ENCODE measurements around the gene JMJD1C.
A peak's percentile ranks its signal among the peaks of the same experiment; 100 is the strongest.
"Not testable (repeated sequence)": the region's sequence is repeated elsewhere in the genome, so short reads cannot be mapped to it uniquely, and the experiment has no call there.

Gene JMJD1C

DNA sequence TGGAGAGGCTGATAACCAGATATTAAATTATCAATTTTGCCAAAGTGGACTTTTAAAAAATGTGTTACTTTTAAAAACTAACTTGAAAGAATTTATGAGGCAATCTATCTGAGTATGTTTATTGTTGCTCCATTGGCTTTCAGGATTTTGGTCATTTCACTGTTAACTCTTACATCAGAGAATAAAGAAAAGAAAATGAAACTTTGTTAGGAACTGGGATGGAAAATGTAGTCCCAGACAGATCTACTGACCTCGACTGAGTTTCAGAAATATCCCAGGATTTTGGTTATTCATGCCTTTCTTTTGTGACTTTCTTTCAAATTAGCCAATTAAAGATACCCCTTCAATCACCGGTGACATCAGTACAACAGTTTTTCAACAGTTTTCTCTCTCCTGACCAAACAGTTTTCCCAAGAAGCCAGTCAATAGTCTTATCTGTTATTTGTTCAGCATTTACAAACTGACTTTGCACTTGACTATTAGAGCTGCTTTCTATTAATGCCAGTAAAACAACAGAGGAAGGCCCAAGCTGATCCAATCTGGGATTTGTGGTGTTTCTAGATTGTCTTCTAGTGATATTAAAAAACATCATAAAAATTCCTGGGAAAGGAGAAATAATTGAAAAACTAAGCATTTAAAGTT, 296.8 kb downstream of the JMJD1C start:
- DNase-seq (ENCODE audit: low read depth in 3 of 3) = no peak

DNA sequence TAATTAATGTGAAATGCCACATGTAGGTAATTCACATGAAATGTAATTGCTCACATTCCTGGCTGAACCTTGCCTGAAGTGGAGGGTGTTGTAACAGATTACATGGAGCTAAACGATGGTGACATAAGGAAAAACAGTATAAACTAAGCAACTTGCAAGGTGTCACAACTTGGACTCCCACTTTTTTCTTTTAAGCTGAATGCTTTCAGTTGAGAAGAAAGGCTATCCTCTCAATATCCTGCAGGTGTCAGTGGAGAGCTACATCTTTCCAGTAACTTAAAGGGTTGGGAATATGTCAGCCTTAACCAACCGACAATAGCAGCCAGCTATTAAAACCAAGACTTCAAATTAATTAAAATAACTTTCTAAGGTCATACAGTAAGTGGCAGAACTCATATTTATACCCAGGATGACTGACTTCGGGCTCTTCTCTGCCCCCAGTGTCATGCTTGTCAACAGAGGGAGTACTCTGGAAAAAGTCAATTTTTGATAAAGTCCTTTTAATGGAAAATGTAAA, 299.0 kb downstream of the JMJD1C start:
- peak in 1 of 3 donors; percentile 30 for DNase-seq (ENCODE audit: low read depth in 3 of 3)

DNA sequence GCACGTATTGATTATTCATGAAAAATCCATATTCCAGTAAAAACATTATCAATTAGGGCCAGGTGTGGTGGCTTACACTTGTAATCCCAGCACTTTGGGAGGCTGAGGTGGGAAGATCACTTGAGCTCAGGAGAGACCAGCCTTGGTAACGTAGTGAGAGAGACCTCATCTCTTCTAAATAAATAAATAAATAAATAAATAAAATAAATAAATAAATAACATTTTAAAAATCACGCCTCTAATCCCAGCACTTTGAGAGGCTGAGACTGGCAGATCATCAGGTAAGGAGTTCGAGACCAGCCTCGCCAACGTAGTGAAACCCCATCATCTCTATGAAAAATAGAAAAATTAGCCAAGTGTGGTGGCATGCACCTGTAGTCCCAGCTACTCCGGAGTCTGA, 300.5 kb downstream of the JMJD1C start:
- no peak for DNase-seq (ENCODE audit: low read depth in 3 of 3)

DNA sequence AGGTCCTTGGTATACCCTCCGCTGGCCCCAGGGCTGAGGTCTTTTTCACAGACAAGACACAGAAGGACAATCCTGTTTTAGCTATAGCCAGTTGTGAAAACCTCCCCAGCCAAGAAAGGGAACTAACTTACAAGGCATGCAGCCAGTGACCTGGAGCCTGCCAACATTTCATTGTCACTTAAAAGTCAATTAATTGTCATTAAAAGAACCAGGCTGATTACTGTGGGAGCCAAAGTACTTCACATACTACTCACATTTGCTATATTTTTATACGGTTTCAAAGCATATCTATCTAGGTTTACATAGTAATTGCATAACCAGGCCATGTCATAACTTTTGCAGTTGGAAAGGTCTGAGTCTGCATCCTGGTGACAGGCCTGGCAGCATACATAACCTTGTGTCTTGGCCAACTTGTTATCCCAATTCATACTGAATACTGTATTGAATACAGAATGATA, 301.6 kb downstream of the JMJD1C start:
- DNase-seq (ENCODE audit: low read depth in 3 of 3) = no peak

DNA sequence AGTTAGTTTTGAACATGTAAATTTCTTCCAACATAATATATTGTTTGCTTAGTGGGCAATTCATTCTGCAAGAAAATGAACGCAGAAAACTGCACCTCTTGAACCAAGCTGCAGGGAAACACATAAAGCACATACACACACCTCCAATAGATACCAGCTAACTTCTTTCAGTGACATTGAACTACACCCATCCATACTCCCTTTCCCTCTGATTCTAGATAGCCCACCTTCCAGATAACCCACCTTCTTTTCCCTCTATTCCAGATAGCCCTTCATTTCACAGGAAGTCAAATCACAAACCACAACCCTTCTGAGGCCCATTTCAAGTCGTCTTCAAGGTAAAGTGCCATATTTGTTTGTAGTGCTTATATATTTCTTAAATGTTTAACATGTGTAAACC, 304.2 kb downstream of the JMJD1C start:
- no peak for DNase-seq (ENCODE audit: low read depth in 3 of 3)

DNA sequence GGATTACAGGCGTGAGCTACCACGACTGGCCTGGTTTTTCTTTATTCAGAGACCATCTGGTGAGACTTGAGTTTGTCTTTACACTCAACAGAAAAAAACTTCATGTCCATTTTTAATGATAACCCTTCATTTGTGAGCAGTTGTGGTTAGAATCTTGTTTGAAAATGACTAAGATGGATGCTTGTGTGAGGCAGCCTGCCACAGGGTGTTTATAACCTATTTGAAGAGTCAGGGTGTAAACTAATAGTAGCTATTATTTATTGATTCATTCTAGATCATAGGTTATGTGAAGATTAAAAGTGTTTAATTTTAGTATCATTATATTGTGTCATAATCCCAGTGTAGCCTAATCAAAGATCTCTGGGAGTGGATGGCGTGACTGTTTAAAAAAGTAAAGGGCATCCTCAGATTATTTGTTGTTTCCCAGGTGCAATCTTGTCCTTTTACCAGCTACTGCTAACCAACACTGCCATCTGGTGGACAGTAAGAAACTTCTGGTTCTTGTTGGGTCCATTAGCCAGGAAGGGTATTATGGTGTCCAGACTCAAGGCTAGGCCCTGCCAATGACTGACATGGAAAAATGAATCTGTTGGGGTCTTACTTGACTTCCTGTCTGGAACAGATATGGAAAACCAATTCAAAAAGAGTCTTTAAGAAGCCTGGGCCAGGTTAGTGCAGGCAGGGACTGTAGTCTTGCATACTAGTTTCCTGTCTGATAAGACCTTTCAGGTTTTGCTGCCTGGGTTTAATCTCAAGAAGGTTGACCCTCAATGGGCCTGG, 307.7 kb downstream of the JMJD1C start:
- peak in 2 of 3 donors; percentile 9 to 40 for DNase-seq (ENCODE audit: low read depth in 3 of 3)

DNA sequence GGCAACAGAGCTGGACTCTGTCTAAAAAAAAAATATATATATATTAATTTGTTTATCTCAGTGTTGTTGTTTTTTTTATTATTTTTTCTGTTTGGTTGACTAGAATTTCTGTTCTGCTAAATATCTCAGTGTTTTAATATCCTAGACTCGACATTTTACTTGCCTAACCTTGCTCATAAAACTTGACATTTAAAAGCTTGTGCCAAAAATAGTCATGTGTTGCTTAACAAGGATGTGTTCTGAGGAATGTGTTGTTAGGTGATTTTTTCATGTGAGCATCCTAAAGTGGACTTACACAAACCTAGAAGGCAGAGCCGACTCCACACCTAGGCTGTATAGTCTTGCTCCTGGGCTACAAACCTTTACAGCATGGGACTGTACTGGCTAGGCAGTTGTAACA, 309.5 kb downstream of the JMJD1C start:
- DNase-seq (ENCODE audit: low read depth in 3 of 3) = no peak

DNA sequence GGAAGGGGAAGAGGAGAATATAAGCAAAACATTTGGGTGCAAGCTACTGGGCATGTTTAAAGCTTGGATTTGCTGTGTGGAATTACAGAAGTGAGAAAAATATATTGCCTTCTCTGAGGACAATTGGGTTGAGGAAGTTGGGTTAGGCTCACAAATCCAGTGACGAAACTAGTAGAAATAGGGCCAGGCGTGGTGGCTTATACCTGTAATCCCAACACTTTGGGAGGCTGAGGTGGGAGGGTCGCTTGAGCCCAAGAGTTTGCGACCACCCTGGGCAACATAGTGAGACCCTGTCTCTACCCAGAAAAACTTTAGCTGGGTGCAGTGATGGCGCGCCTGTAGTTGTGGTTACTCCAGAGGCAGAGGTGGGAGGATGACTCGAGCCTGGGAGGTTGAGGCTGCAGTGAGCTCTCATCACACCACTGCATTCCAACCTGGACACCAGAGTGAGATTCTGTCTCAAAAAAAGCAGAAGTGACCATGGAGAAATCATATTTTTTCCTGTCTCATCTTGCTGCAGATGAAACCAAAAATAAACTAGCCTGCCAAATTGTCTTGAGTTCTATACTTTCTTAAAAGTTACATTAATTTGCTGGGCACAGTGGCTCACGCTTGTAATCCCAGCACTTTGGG, 310.3 kb downstream of the JMJD1C start:
- DNase-seq (ENCODE audit: low read depth in 3 of 3) = no peak

DNA sequence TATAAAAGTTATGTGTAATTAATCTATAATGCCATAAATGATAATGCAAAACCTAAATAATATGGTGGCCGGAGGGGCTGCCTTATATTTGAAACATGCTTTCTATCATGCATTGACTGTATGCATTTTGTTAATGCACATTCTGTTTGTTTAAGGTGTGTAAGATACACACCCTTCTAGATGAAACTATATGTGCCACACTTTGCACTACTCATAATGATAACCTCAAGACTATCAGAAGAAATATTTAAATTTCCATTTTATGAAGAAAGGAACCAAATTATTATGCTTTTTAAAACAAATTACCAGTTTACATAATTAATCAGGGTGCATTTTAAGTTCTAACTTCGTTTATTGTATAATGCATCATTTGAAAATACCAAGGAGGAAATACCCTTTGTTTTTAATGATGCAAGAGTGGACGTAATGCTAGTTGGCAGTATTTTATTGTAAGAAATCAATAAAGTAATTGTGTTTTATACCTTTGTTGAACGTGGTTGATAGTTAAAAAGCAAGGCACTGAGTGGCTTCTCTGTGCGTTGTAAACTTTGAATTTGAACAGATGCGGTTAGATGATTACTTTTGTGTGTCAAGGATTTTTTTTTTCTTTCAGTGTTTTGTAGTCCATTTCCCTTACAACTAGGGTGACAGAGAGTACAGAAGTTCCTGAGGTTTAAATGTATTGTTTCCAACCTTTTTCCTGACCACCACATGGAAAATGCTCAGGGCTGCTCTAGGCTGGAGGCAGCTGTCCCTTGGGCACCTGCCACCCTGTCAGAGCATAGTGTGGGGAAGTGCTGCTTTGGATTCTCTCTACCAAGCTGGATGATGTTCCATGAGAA, 311.0 kb downstream of the JMJD1C start:
- no peak for DNase-seq (ENCODE audit: low read depth in 3 of 3)

DNA sequence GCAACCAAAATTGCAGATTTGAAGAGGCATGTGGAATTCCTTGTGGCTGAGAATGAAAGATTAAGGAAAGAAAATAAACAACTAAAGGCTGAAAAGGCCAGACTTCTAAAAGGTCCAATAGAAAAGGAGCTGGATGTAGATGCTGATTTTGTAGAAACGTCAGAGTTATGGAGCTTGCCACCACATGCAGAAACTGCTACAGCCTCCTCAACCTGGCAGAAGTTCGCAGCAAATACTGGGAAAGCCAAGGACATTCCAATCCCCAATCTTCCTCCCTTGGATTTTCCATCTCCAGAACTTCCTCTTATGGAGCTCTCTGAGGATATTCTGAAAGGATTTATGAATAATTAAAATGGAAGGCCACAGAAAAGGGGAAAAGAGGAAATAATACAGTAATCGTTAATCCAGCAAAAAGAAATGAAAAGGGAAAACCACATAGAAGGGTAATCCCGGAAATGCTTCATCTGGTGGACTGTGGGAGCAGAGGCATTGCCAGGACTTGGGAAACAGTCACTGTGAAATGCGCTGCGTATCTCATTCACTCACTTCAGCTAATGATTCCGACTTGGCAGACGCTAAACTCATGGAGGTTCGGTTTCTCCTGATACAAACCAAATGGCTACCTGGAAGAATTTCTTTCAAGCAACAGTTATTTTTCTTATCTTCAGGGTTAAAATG, 311.8 kb downstream of the JMJD1C start:
- DNase-seq (ENCODE audit: low read depth in 3 of 3) = not testable (repeated sequence)

DNA sequence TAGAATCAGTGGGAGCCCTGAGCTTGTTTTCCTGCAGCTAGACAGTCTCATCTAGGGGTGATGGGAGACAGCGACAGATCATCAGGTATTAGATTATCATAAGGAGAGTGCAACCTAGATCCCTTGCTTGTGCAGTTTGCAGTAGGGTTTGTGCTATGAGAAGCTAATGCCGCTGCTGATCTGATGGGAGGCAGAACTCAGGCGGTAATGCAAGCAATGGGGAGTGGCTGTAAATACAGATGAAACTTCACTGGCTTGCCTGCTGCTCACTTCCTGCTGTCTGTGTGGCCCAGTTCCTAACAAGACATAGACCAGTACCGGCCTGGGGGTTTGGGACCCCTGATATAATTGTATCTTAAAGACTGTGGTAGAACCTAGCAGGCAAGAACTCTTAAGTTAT, 315.0 kb downstream of the JMJD1C start:
- DNase-seq (ENCODE audit: low read depth in 3 of 3) = no peak

DNA sequence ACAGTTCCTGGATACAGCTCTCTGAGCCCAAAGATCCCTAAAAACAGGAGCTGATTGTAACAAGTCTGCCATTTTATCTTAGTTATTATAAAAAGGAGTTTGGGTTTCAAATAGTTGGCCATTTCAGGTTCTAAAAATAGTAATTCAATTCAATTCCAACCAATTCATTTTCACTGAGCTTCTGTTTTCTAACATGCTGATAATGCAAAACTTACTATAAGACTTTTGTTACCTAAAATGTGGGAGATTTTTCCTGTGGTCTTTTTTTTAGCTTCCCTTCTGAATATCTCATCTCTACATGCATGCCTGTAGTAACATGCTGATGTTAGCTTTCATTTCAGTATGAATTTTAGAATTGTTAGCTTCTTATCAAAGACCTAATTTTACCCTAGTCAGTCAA, 319.3 kb downstream of the JMJD1C start:
- DNase-seq (ENCODE audit: low read depth in 3 of 3) = no peak

DNA sequence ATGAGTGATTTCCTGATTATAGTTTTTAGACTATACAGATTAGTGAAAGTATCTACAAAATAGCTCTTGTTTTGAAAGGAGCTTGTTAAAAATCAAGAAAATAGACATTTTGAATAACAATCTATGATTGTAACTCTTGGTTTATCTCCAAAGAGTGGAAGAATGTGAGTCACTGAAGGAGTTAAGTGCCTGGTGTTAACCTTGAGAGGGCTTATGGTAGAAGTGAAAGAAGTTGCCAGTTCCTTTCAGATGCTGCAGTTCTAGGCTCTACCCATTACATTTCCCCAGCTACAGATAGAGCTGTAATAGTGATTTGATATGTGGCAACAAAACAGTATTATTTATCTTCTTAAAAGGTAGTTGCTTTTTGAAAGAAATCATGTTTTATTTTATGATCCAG, 320.0 kb downstream of the JMJD1C start:
- no peak for DNase-seq (ENCODE audit: low read depth in 3 of 3)

DNA sequence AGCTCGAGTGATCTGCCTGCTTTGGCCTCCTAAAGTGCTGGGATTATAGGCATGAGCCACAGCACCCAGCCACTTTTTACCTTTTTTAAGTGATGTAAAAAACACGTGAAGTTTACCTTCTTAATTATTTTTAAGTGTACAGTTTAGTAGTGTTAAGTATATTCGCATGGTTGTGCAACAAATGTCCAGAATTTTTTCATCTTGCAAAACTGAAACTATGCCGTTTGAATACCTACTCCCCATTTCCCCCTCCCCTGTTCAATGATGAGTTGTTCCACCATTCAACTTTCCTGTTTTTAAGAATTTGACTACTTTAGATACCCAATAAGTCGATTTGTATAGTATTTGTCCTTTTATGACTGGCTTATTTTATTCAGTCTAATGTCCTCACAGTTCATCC, 321.8 kb downstream of the JMJD1C start:
- DNase-seq (ENCODE audit: low read depth in 3 of 3) = no peak

DNA sequence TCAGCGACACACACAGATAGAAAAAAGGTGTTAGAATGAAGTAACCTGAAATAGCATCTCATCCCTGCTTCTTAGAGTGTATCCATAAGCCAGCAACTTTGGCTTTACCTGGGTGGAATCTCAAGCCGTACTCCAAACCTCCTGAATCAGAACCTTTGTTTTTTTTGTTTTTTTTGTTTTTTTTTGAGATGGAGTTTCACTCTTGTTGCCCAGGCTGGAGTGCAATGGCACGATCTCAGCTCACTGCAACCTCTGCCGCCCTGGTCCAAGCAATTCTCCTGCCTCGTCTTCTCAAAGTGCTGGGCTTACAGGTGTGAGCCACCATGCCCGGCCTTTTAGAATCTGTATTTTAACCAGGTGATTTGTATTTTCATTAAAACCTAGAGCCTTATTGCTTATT, 323.6 kb downstream of the JMJD1C start:
- DNase-seq (ENCODE audit: low read depth in 3 of 3) = no peak

DNA sequence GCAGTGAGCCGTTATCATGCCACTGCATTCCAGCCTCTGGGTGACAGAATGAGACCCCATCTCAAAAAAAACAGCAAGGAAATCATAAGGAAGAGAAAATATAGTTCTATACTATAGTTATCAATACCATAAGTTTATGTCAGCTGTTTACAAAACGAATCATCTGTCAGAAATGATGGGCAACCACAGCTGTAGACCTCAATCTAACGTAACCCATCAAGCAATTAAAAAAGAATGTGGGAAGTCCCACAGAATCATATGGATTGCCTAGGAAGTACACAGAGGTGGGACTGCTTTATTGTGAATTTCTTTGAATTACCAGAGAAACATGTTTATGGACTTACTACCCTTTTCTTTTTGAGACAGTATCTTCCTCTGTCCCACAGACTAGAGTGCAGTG, 325.7 kb downstream of the JMJD1C start:
- DNase-seq (ENCODE audit: low read depth in 3 of 3) = no peak

DNA sequence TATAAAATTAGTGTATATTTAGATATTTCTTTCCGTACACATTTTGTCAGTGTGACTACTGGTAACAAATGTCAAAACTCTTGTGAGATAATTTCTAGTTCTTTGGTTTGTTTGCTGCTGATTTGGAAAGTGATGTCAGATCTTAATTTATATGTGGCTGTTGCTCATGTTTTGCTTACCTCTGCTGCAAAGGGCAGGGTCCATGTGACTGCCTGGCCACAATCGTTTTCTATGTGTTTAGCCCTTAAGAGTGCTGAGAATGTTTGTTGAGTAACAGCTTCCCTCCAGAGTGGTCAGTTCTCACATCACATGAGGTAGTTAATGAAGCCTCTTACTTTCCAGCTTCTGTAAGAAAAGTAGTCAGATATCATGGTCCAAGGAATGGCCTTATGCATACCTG, 328.5 kb downstream of the JMJD1C start:
- DNase-seq (ENCODE audit: low read depth in 3 of 3) = no peak

DNA sequence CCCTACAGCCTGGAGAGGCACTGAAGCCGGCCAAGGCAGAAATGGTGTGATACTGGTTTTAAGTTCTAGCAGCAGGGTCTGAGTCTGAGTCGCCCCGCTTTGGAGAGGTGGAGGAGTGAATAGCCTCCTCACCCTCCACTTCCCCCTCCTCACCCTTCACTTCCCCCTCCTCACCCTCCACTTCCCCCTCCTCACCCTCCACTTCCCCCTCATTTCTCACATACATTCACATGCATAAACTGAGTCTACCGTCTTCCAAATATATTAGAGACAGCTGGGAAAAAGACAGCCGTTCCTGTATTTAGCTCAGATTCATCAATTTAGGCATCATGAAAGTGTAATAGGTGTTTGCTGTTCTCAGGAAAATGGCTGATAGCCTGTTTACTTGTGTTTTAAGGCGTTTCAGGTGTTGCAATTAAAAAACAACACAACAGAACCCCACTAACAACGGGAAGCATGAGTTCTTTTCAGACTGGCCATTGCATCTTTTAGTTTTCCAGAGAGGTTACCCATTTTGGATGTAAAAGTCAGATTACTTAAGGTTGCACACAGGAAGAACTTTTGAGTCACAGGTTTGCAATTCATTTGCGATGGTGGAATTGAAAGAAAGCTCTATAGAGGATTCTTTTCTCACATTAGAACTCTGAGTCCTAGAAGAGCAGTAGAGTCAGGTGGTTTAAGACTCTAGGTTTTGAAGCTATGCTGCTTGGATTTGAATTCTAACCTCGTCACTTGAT, 331.8 kb downstream of the JMJD1C start:
- DNase-seq (ENCODE audit: low read depth in 3 of 3) = no peak

DNA sequence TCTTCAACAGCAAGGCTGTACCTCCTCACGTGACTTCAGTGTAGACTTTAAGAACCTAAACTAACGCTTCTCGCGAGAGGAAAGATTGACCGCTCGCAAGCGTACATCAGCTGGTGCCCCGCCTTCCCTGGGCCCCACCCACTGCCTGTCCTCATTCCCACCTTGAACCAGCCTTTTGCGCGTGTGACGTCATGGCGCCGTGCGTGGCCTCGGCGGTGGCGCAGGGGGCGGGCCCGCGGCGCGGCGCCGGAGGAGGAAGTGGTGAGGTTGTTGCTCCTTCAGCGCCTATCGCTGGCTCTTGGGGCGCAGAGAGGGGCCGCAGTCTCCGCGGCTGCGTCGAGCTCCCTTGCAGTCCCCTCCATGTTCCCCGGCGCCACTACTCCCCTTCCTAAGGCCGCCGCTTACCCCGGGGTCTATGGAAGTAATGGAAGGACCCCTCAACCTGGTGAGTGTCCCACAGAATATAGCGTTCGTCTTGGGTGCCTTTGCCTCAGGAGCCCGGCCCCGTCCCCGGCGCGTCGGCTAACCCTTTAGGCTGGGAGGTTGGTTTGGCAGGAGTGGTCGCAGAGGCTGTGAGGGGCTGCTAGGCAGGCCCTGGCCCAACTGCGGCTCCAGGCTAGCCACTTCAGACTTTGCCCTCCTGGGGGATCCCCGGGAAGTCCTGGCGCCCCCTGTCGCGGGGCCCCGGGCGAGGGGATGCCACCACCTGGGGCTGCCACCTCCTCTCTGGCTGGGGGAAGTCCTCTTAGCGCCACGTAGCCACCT, 332.5 kb downstream of the JMJD1C start, which contains the start of gene NRBF2:
TSS of gene NRBF2 (plus strand) at position 273 of the 765 bp plus-strand sequence. CDS start at position 416, 143 bp downstream.
- DNase-seq (ENCODE audit: low read depth in 3 of 3) = peak; percentile 95 to 98 (median 97)

DNA sequence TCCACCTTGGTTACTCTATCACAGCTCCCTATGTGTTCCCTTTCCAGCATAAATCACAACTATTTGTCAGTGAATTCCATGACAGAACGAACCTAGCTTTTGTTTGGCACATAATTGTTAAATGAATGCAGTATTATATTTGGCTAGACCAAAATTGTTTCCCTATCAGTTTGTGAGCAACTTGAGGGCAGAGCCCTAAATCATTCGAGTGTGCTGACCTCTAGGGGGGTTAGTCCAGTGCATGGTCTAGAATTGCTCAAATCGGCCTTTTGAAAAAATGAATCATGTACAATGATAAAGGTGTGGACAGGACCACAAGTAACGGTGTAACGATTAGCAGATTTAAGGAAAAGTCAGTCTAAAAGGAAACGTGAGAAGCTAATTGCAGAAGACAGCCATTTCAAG, 333.1 kb downstream of the JMJD1C start:
- DNase-seq (ENCODE audit: low read depth in 3 of 3) = no peak
